GM12878 (cell line): ENCODE measurements around the gene YKT6. TPM values are rescaled to one million over a fixed set of nuclear protein-coding genes. Genes with fewer than 3 reads are reported as not detected.

Experiments
- ATAC-seq: fragments of 200-7000 bp; cut with Tn5 transposase; 3 replicates; pipeline ENCODE4 v1.9.1; 2020; ENCODE audit warnings: mild to moderate bottlenecking, moderate library complexity
- BruUV-seq: library from RNA; stranded (reverse); fragments of 400-500 nt; replicated peaks from 2 replicates; lab custom pipeline; 2021; lab: Mats Ljungman, UMichigan
- CTCF ChIA-PET: fragments of 300-600 bp; sonication (Branson Sonifier 250); formaldehyde crosslinking; extraction: SDS; loops from one replicate; lab custom pipeline; 2021; ENCODE audit warnings: inconsistent platforms; lab: Yijun Ruan, JAX
- POLR2A ChIA-PET: fragments of 350-600 bp; formaldehyde crosslinking; extraction: SDS; loops from one replicate; lab custom pipeline; 2021; ENCODE audit warnings: inconsistent platforms; lab: Charles Lee
- RAD21 ChIA-PET: fragments of 300-600 bp; sonication (Branson Sonifier 250); formaldehyde crosslinking; loops from one replicate; lab custom pipeline; 2023; ENCODE audit warnings: antibody characterized with exemption; ENCODE audit not compliant: unreplicated experiment; lab: Charles Lee
- SMC1A ChIA-PET: fragments of 300-600 bp; sonication (Branson Sonifier 250); formaldehyde crosslinking; loops from one replicate; lab custom pipeline; 2023; ENCODE audit not compliant: unreplicated experiment, uncharacterized antibody; lab: Charles Lee
- DNase-seq: peaks from one replicate; pipeline ENCODE4 v3.0.0-alpha.2; 2011; ENCODE audit warnings: low read depth, low spot score
- FAIRE-seq: peaks from 3 replicates; lab custom pipeline; 2011; peaks lifted over from hg19 to GRCh38; lab: Jason Lieb, UNC
- H2AFZ ChIP-seq: 2 replicates; pipeline ENCODE4 v1.6.0; 2011; ENCODE audit warnings: low read depth, low read length, control low read depth; ENCODE audit not compliant: control insufficient read depth
- H3K27ac ChIP-seq: 2 replicates; pipeline ENCODE4 v1.5.1; 2011; ENCODE audit warnings: control low read depth; ENCODE audit not compliant: control insufficient read depth, insufficient read depth
- H3K27me3 ChIP-seq, 2 experiments: replicated peaks in 1 of 2; 2 replicates each; pipeline versions ENCODE4 v1.6.0 to v1.6.1; 2011; ENCODE audit warnings: low read length in 1 of 2; ENCODE audit not compliant: control insufficient read depth in 2 of 2, insufficient read depth in 2 of 2
- H3K36me3 ChIP-seq, 2 experiments: 2 replicates each; pipeline ENCODE4 v1.5.1; 2011; ENCODE audit warnings: low read length in 1 of 2; ENCODE audit not compliant: control insufficient read depth in 2 of 2, insufficient read depth in 2 of 2
- H3K4me1 ChIP-seq: 2 replicates; pipeline ENCODE4 v1.6.1; 2011; ENCODE audit warnings: mild to moderate bottlenecking, low read length, moderate library complexity, mixed read lengths; ENCODE audit not compliant: control insufficient read depth, insufficient read depth
- H3K4me2 ChIP-seq: 2 replicates; pipeline ENCODE4 v1.6.0; 2011; ENCODE audit warnings: control low read depth; ENCODE audit not compliant: control insufficient read depth, insufficient read depth
- H3K4me3 ChIP-seq: fragments of 200-600 bp; sonication (generic); 2 replicates; pipeline ENCODE4 v1.5.1; 2016
- H3K79me2 ChIP-seq: 2 replicates; pipeline ENCODE4 v1.6.0; 2011; ENCODE audit warnings: low read length; ENCODE audit not compliant: control insufficient read depth, insufficient read depth
- H3K9ac ChIP-seq: 2 replicates; pipeline ENCODE4 v1.8.0; 2011; ENCODE audit warnings: low read length, control low read depth, mixed read lengths; ENCODE audit not compliant: control insufficient read depth, insufficient read depth
- H3K9me3 ChIP-seq: replicated peaks from 3 replicates; pipeline ENCODE4 v1.5.1; 2011; ENCODE audit warnings: mild to moderate bottlenecking, low read length; ENCODE audit not compliant: control insufficient read depth, insufficient read depth
- H4K20me1 ChIP-seq: 2 replicates; pipeline ENCODE4 v1.6.0; 2011; ENCODE audit not compliant: control insufficient read depth, insufficient read depth
- BMI1 ChIP-seq: fragments of 450-650 bp; IDR thresholded peaks from 2 replicates; pipeline ENCODE4 v1.6.1; 2016; ENCODE audit warnings: mild to moderate bottlenecking, moderate library complexity, borderline replicate concordance
- CEBPB ChIP-seq, 2 experiments: fragments of 150-350 bp in 1 of 2; IDR thresholded peaks; 2 replicates each; pipeline ENCODE4 v1.6.1; 2012 to 2014; ENCODE audit warnings: low read depth in 2 of 2, low read length in 2 of 2, borderline replicate concordance in 1 of 2, inconsistent platforms in 1 of 2
- CHD1 ChIP-seq: IDR thresholded peaks from 2 replicates; pipeline ENCODE4 v1.6.1; 2012; ENCODE audit warnings: low read depth, low read length, improper control_type of control experiment
- EP300 ChIP-seq, 2 experiments: fragments of 150-350 bp in 1 of 2; IDR thresholded peaks; 2 replicates each; pipeline ENCODE4 v1.6.1; 2011 to 2012; ENCODE audit warnings: low read depth in 2 of 2, low read length in 2 of 2, borderline replicate concordance in 1 of 2, improper control_type of control experiment in 1 of 2, inconsistent platforms in 1 of 2; ENCODE audit not compliant: control insufficient read depth in 1 of 2
- ESRRA ChIP-seq: IDR thresholded peaks from 2 replicates; pipeline ENCODE4 v1.6.1; 2012; ENCODE audit warnings: mild to moderate bottlenecking, low read length, improper control_type of control experiment
- EZH2 ChIP-seq: IDR thresholded peaks from 2 replicates; pipeline ENCODE4 v1.6.1; 2012; ENCODE audit warnings: low read depth, mild to moderate bottlenecking, control low read depth, inconsistent platforms, low read length, borderline replicate concordance; ENCODE audit not compliant: control insufficient read depth
- FOXK2 ChIP-seq: fragments of 450-650 bp; IDR thresholded peaks from 2 replicates; pipeline ENCODE4 v1.6.1; 2017; ENCODE audit warnings: mild to moderate bottlenecking, moderate library complexity
- JUNB ChIP-seq: IDR thresholded peaks from 2 replicates; pipeline ENCODE4 v1.6.1; 2016; ENCODE audit warnings: antibody characterized with exemption, mild to moderate bottlenecking
- NFYA ChIP-seq: IDR thresholded peaks from 2 replicates; pipeline ENCODE4 v1.6.1; 2011; ENCODE audit warnings: low read depth, mild to moderate bottlenecking, low read length, improper control_type of control experiment, borderline replicate concordance
- NRF1 ChIP-seq: conservative IDR thresholded peaks from 2 replicates; pipeline ENCODE4 v1.6.1; 2011; ENCODE audit warnings: mild to moderate bottlenecking, low read depth, low read length, improper control_type of control experiment
- SMAD5 ChIP-seq: IDR thresholded peaks from 2 replicates; pipeline ENCODE4 v1.6.1; 2016; ENCODE audit warnings: antibody characterized with exemption, low read depth
- SPI1 ChIP-seq: IDR thresholded peaks from 2 replicates; pipeline ENCODE4 v1.6.1; 2011; ENCODE audit warnings: low read depth, mild to moderate bottlenecking, low read length, moderate library complexity, borderline replicate concordance; ENCODE audit not compliant: insufficient read depth
- SREBF2 ChIP-seq: IDR thresholded peaks from 2 replicates; pipeline ENCODE4 v1.6.1; 2012; ENCODE audit warnings: mild to moderate bottlenecking, low read length
- TARDBP ChIP-seq: IDR thresholded peaks from 2 replicates; pipeline ENCODE4 v1.6.1; 2016; ENCODE audit warnings: borderline replicate concordance
- WRNIP1 ChIP-seq: IDR thresholded peaks from 2 replicates; pipeline ENCODE4 v1.6.1; 2011; ENCODE audit warnings: low read depth, low read length, improper control_type of control experiment, borderline replicate concordance
- WGBS: methylation state at CpG from one replicate; pipeline ENCODE4 v1.1.6; 2016; ENCODE audit warnings: low lambda C conversion rate; ENCODE audit not compliant: insufficient replicate concordance, insufficient coverage; ENCODE audit errors: missing lambda C conversion rate; 5-methylcytosine and 5-hydroxymethylcytosine counted together
- in situ Hi-C: fragments of 300-500 bp; cut with MboI; formaldehyde crosslinking; loops from 9 replicates; pipeline ENCODE4 v1.14.3; 2018; ENCODE audit warnings: mixed read lengths
- intact Hi-C: fragments of 100-400 bp; cut with micrococcal nuclease; formaldehyde crosslinking; loops from one replicate; pipeline ENCODE4 v1.14.2; 2022; ENCODE audit not compliant: unreplicated experiment
- polyA plus RNA-seq, 11 experiments: library from polyadenylated mRNA; depleted of rRNA in 4 of 11; unstranded in 6 of 11; stranded (reverse) in 5 of 11; fragments of >200 nt; fragmentation: Nextera tagmentation in 4 of 11; fragmentation: Illumina TruSeq in 1 of 11; extraction: Ambion mirVana in 4 of 11; extraction: Trizol in 1 of 11; gene quantifications; 1 replicate in 1 of 11; 2 replicates in 10 of 11; pipeline versions ENCODE4 v1.2.1 to v1.2.3, GENCODE V29; 2011 to 2016; ENCODE audit warnings: inconsistent platforms in 2 of 11, missing spikeins in 2 of 11, low read depth in 1 of 11
- total RNA-seq, 4 experiments: library from RNA; depleted of rRNA in 3 of 4; stranded (reverse); fragments of >200 nt in 3 of 4; fragmentation: Illumina TruSeq in 1 of 4; extraction: Trizol in 1 of 4; gene quantifications; 2 replicates each; pipeline versions ENCODE4 v1.2.1 to v1.2.3, GENCODE V29; 2013 to 2021
- TF ChIP-seq, protein P1 (sequence below): fragments of 450-650 bp; IDR thresholded peaks from 2 replicates; pipeline ENCODE4 v1.6.1; 2017; ENCODE audit warnings: antibody characterized with exemption, mild to moderate bottlenecking, moderate library complexity
- TF ChIP-seq, protein P2 (sequence below): fragments of 450-650 bp; IDR thresholded peaks from 2 replicates; pipeline ENCODE4 v1.6.1; 2017; ENCODE audit warnings: low read depth, mild to moderate bottlenecking, moderate library complexity
- TF ChIP-seq, protein P3 (sequence below): IDR thresholded peaks from 2 replicates; pipeline ENCODE4 v1.6.1; 2012; ENCODE audit warnings: low read length, inconsistent platforms

YKT6 gene
- total and polyA plus RNA-seq, 10 of the 15 experiments (the other 5 are each of a cell fraction or from before 2014, with no cell fraction given) = 1.7 to 95.2 (median 70.5) TPM

DNA sequence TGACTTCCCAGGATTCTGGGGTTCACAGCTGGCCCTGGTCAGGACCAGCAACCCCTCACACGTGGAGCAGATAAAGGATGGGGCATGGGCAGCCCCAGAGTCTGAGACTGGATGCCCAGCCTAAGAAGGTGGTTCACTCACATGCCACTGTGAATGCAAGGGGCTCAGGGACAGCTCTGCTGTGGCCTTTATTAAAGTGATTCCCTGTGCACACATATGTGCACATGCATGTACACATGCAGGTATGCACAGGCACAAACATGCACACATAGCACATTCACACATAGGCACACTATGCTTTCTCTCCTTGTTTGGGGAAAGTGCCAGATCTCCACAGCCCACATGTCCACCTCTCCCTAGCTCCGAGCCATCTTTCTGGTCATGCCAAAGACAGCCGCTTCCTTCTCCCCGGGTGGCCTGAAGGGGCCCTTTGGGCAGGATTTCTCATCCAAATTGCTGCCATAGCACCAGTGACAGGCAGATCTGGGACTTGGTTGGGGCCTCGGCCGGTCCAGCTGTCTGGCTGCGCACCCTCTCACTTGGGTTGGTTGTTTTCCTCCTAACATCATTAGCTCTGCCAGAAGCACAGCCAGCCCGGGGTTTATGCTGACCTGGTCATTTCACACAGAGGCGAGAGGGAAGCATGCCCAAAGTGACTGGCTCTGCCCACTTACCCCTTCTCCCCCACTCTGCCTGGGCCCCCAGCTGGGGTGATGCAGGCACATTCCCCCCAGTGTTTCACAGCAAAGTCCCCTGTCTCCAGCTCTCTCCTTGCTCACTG lies 13.0 kb upstream of the YKT6 start:
- no peak overlapping the region for H3K4me3 ChIP-seq
- peaks cover 0 to 1% of the 10 kb centered on the region in 2 experiments; a peak in 1 of 4 replicates for H3K27me3 ChIP-seq
- no peaks in the 10 kb centered on the region for H3K4me1 ChIP-seq
- H3K79me2 ChIP-seq = no peaks in the 10 kb centered on the region
- no peak for FAIRE-seq
- no peak overlapping the region for H2AFZ ChIP-seq
- no peak overlapping the region for H3K27ac ChIP-seq
- BruUV-seq = no TSS peak
- H3K9ac ChIP-seq = no peak overlapping the region
- 39% methylated on average over 8 of the region's 9 CpGs for WGBS
- SMC1A ChIA-PET = no interaction called here
- no peaks in the 10 kb centered on the region for H4K20me1 ChIP-seq
- in situ Hi-C loops = no loop called here
- CTCF ChIA-PET = no interaction called here
- no peak for TF ChIP-seq JUNB
- no peak for TF ChIP-seq EZH2
- TF ChIP-seq SREBF2 = no peak
- TF ChIP-seq SPI1 = no peak
- TF ChIP-seq CHD1 = no peak
- no peak for TF ChIP-seq ESRRA
- no peak for TF ChIP-seq TARDBP
- TF ChIP-seq FOXK2 = no peak
- no peak for TF ChIP-seq NFYA
- TF ChIP-seq, protein P1, sequence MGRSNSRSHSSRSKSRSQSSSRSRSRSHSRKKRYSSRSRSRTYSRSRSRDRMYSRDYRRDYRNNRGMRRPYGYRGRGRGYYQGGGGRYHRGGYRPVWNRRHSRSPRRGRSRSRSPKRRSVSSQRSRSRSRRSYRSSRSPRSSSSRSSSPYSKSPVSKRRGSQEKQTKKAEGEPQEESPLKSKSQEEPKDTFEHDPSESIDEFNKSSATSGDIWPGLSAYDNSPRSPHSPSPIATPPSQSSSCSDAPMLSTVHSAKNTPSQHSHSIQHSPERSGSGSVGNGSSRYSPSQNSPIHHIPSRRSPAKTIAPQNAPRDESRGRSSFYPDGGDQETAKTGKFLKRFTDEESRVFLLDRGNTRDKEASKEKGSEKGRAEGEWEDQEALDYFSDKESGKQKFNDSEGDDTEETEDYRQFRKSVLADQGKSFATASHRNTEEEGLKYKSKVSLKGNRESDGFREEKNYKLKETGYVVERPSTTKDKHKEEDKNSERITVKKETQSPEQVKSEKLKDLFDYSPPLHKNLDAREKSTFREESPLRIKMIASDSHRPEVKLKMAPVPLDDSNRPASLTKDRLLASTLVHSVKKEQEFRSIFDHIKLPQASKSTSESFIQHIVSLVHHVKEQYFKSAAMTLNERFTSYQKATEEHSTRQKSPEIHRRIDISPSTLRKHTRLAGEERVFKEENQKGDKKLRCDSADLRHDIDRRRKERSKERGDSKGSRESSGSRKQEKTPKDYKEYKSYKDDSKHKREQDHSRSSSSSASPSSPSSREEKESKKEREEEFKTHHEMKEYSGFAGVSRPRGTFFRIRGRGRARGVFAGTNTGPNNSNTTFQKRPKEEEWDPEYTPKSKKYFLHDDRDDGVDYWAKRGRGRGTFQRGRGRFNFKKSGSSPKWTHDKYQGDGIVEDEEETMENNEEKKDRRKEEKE = no peak
- no peak for TF ChIP-seq EP300 (IDR thresholded peaks at IDR 0.05; ENCODE audit: borderline replicate concordance in 1 of 2, control insufficient read depth in 1 of 2, low read depth in 2 of 2, low read length in 2 of 2)
- TF ChIP-seq SMAD5 = no peak
- TF ChIP-seq WRNIP1 = no peak
- TF ChIP-seq BMI1 = no peak
- TF ChIP-seq, protein P2, sequence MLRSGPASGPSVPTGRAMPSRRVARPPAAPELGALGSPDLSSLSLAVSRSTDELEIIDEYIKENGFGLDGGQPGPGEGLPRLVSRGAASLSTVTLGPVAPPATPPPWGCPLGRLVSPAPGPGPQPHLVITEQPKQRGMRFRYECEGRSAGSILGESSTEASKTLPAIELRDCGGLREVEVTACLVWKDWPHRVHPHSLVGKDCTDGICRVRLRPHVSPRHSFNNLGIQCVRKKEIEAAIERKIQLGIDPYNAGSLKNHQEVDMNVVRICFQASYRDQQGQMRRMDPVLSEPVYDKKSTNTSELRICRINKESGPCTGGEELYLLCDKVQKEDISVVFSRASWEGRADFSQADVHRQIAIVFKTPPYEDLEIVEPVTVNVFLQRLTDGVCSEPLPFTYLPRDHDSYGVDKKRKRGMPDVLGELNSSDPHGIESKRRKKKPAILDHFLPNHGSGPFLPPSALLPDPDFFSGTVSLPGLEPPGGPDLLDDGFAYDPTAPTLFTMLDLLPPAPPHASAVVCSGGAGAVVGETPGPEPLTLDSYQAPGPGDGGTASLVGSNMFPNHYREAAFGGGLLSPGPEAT = no peak
- TF ChIP-seq CEBPB (IDR thresholded peaks at IDR 0.05; ENCODE audit: borderline replicate concordance in 1 of 2, low read depth in 2 of 2, low read length in 2 of 2) = no peak
- TF ChIP-seq, protein P3, sequence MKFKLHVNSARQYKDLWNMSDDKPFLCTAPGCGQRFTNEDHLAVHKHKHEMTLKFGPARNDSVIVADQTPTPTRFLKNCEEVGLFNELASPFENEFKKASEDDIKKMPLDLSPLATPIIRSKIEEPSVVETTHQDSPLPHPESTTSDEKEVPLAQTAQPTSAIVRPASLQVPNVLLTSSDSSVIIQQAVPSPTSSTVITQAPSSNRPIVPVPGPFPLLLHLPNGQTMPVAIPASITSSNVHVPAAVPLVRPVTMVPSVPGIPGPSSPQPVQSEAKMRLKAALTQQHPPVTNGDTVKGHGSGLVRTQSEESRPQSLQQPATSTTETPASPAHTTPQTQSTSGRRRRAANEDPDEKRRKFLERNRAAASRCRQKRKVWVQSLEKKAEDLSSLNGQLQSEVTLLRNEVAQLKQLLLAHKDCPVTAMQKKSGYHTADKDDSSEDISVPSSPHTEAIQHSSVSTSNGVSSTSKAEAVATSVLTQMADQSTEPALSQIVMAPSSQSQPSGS = no peak
- no peak for TF ChIP-seq NRF1
- TF ChIP-seq, all 136 proteins: peak for 0
- Histone ChIP-seq H3K36me3 (no peaks in the 10 kb centered on the region), H3K9me3 (no peaks in the 10 kb centered on the region; the same call in 2 of the 3 replicates), H3K4me2 (no peak overlapping the region)
- RAD21 ChIA-PET = no interaction called here
- ATAC-seq (no peak), DNase-seq (no peak)
- intact Hi-C loops = no loop called here
- POLR2A ChIA-PET = no interaction called here
